Parathyroid adenoma (tissue), 2 donors: ENCODE results near the gene YIPF7.

Experiments used
- H2AFZ ChIP-seq: fragments of 300-600 bp; sonication (generic); one replicate; pipeline ENCODE4 v1.7.0; 2017; ENCODE audit warnings: antibody characterized with exemption, mild to moderate bottlenecking
- H3K27ac ChIP-seq: fragments of 300-600 bp; sonication (generic); one replicate; pipeline ENCODE4 v1.7.0; 2017
- H3K27me3 ChIP-seq: fragments of 300-600 bp; sonication (generic); one replicate; pipeline ENCODE4 v1.7.0; 2017; ENCODE audit warnings: low read length; ENCODE audit not compliant: control insufficient read depth, insufficient read depth
- H3K36me3 ChIP-seq: fragments of 300-600 bp; sonication (generic); one replicate; pipeline ENCODE4 v1.7.0; 2017; ENCODE audit warnings: low read length; ENCODE audit not compliant: control insufficient read depth, insufficient read depth
- H3K4me1 ChIP-seq: fragments of 300-600 bp; sonication (generic); one replicate; pipeline ENCODE4 v1.7.0; 2017; ENCODE audit warnings: control low read depth
- H3K4me2 ChIP-seq: fragments of 300-600 bp; sonication (generic); one replicate; pipeline ENCODE4 v1.7.0; 2017; ENCODE audit warnings: low read length
- H3K4me3 ChIP-seq: fragments of 300-600 bp; sonication (generic); one replicate; pipeline ENCODE4 v1.7.0; 2017; ENCODE audit warnings: low read depth, low read length
- H3K79me2 ChIP-seq: fragments of 300-600 bp; sonication (generic); one replicate; pipeline ENCODE4 v1.7.0; 2017; ENCODE audit warnings: control low read depth
- H3K9ac ChIP-seq: fragments of 300-600 bp; sonication (generic); one replicate; pipeline ENCODE4 v1.7.0; 2017; ENCODE audit warnings: mild to moderate bottlenecking
- H3K9me3 ChIP-seq: fragments of 300-600 bp; sonication (generic); one replicate; pipeline ENCODE4 v1.7.0; 2017; ENCODE audit warnings: low read length; ENCODE audit not compliant: control insufficient read depth
- TF ChIP-seq, protein P1 (sequence below): fragments of 300-600 bp; sonication (generic); IDR thresholded peaks from one replicate; pipeline ENCODE4 v1.7.0; 2017; ENCODE audit warnings: antibody characterized with exemption, mild to moderate bottlenecking
- donor health status: primary hyperparathyroidism.

YIPF7 gene

DNA sequence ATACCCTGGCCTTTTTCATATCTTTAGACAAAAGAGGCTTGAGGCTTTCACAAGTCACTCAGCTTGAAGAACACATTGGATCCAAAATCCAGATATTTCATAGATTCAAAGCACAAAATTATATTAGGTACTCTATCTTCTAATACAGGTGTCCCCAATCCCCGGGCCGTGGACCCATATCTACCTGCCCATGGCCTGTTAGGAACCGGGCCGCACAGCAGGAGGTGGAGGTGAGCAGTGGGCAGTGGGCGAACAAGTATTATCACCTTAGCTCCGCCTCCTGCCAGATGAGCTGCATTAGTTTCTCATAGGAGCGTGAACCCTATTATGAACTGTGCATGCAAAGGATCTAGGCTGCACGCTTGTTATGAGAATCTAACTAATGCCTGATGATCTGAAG, 18.7 kb downstream of the YIPF7 start:
- H3K27me3 ChIP-seq, result no peaks in the 10 kb centered on the region
- no peak overlapping the region for H3K4me2 ChIP-seq
- H3K9ac ChIP-seq, result no peak overlapping the region
- no peaks in the 10 kb centered on the region for H3K79me2 ChIP-seq
- H3K9me3 ChIP-seq, result no peaks in the 10 kb centered on the region
- no peaks in the 10 kb centered on the region for H3K4me1 ChIP-seq
- no peaks in the 10 kb centered on the region for H3K36me3 ChIP-seq
- no peak overlapping the region for H2AFZ ChIP-seq
- TF ChIP-seq, protein P1, sequence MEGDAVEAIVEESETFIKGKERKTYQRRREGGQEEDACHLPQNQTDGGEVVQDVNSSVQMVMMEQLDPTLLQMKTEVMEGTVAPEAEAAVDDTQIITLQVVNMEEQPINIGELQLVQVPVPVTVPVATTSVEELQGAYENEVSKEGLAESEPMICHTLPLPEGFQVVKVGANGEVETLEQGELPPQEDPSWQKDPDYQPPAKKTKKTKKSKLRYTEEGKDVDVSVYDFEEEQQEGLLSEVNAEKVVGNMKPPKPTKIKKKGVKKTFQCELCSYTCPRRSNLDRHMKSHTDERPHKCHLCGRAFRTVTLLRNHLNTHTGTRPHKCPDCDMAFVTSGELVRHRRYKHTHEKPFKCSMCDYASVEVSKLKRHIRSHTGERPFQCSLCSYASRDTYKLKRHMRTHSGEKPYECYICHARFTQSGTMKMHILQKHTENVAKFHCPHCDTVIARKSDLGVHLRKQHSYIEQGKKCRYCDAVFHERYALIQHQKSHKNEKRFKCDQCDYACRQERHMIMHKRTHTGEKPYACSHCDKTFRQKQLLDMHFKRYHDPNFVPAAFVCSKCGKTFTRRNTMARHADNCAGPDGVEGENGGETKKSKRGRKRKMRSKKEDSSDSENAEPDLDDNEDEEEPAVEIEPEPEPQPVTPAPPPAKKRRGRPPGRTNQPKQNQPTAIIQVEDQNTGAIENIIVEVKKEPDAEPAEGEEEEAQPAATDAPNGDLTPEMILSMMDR, result no peak
- no peak overlapping the region for H3K4me3 ChIP-seq
- no peak overlapping the region for H3K27ac ChIP-seq

DNA sequence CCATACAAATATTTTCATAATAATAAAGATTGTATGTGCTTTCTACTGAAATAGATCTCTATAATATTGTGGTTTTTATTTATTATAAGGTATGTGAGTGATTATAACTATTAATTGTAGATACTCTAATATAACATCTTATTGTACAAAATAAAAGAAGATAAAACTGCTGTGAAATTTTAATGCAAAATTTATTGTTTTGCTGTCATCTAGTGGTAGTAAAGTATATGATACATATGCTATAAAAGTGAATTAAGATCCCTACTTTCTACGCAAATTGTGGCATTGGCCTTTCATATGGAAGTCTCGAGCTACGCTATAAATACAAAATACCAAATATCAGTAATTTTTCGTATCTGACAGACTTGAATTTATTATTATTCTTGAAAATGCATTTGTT, 19.3 kb downstream of the YIPF7 start:
- no peak overlapping the region for H3K4me3 ChIP-seq

DNA sequence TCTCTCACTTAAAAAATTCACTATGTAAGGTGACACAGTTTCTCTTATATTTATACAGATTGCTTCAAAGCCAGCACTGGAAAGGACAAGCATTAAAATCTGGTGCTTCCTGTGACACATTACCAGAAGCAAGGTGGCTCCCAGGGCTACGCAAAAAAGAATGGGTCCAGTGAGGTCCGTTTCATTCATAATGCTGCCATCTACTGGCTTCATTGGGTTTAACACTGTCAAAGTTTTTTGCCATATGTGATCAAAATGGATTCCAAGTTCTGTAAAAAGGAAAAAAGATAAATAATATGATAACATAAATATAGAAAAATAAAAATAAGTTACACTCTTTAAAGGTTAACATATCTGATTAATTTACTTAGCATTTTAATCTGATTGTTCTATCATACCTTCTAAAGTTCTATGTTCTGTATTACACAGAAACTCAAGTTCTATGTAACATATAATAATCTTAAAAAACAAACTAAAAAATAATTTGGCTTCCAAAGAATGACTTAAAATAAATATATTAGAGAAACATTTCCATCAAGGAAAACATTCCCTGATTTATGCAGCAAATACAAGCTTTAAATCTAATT, 22.1 kb downstream of the YIPF7 start:
- Histone ChIP-seq H3K4me3 (no peak overlapping the region), H3K36me3 (no peaks in the 10 kb centered on the region), H3K79me2 (no peaks in the 10 kb centered on the region), H3K4me2 (no peak overlapping the region), H3K4me1 (no peaks in the 10 kb centered on the region), H3K27me3 (no peaks in the 10 kb centered on the region), H3K9ac (no peak overlapping the region), H3K9me3 (no peaks in the 10 kb centered on the region), H3K27ac (no peak overlapping the region), H2AFZ (no peak overlapping the region)
- TF ChIP-seq, protein P1, result peak; percentile 29

More for the DNA sequence above, 19.3 kb downstream of the YIPF7 start:
- TF ChIP-seq, protein P1, result no peak
- H3K79me2 ChIP-seq, result no peaks in the 10 kb centered on the region
- no peak overlapping the region for H3K9ac ChIP-seq
- H3K9me3 ChIP-seq, result no peaks in the 10 kb centered on the region
- H3K27ac ChIP-seq, result no peak overlapping the region
- no peaks in the 10 kb centered on the region for H3K4me1 ChIP-seq
- no peaks in the 10 kb centered on the region for H3K27me3 ChIP-seq
- no peak overlapping the region for H3K4me2 ChIP-seq
- H2AFZ ChIP-seq, result no peak overlapping the region
- H3K36me3 ChIP-seq, result no peaks in the 10 kb centered on the region

DNA sequence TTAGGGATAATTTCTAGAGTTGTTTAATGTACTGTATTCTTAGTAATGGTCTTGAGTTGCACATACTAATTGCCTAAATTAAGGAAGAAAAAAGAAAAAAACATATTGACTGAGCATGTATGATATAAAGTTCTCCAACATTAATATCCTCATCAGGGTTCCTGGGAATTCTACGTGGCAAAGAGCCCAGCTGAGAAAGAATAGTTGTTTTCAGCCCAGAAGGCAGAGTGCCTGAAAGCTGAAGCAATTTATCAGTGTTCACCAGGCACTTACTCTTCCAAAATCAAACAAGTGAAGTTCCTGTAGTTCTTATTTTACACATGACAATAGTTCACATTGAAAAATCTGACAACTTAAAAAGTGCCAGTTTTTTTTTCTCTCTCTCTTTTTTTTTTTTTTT, 27.7 kb downstream of the YIPF7 start:
- no peaks in the 10 kb centered on the region for H3K79me2 ChIP-seq
- no peaks in the 10 kb centered on the region for H3K27me3 ChIP-seq
- no peaks in the 10 kb centered on the region for H3K4me1 ChIP-seq
- no peak overlapping the region for H3K9ac ChIP-seq
- no peak overlapping the region for H3K27ac ChIP-seq
- H3K9me3 ChIP-seq, result no peaks in the 10 kb centered on the region
- H2AFZ ChIP-seq, result no peak overlapping the region
- no peak overlapping the region for H3K4me3 ChIP-seq
- no peaks in the 10 kb centered on the region for H3K36me3 ChIP-seq
- no peak overlapping the region for H3K4me2 ChIP-seq
- TF ChIP-seq, protein P1, result no peak

DNA sequence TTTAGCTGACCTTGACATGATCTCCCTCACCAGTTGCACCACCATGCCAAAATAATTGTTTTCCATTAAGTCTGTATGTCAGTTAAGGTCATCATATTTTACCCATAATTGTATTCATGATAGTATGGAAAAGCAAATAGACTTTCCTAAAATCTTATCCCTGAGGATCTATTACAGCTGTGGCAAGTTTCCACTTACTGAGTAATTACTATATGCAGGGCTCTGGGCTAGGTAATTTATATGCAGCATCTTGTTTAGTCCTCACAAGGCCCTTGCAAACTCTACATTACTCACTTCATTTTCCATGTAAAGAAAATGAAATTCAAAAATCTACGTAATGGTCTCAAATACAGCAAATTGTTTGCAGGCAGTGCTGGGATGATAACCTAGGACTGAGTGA, 34.8 kb downstream of the YIPF7 start:
- Histone ChIP-seq H3K9ac (no peak overlapping the region), H3K36me3 (no peaks in the 10 kb centered on the region), H2AFZ (no peak overlapping the region), H3K9me3 (no peaks in the 10 kb centered on the region), H3K4me2 (no peak overlapping the region), H3K4me1 (no peaks in the 10 kb centered on the region), H3K4me3 (no peak overlapping the region), H3K27ac (no peak overlapping the region), H3K79me2 (no peaks in the 10 kb centered on the region), H3K27me3 (no peaks in the 10 kb centered on the region)
- TF ChIP-seq, protein P1, result no peak
